Activated B cell treated with CpG ODN at 0.5 μM for 24 hours (primary cell): ENCODE results near the gene LINGO3. TPM values are rescaled to one million over a fixed set of nuclear protein-coding genes. Genes with fewer than 3 reads are reported as not detected.

ENCODE experiments used
- ATAC-seq: fragments of 200-7000 bp; cut with Tn5 transposase; one replicate; pipeline ENCODE4 v1.10.0; 2021; ENCODE audit warnings: low read depth, mild to moderate bottlenecking, moderate library complexity
- CTCF ChIA-PET: fragments of 350-600 bp; sonication (Branson Sonifier 250); formaldehyde crosslinking; loops from one replicate; lab custom pipeline; 2021; ENCODE audit warnings: antibody characterized with exemption; lab: Charles Lee
- POLR2A ChIA-PET: fragments of 350-600 bp; sonication (Branson Sonifier 250); formaldehyde crosslinking; loops from one replicate; lab custom pipeline; 2021; ENCODE audit warnings: antibody characterized with exemption; lab: Charles Lee
- DNase-seq: peaks from one replicate; pipeline ENCODE4 v3.0.0; 2022
- H3K27ac Mint-ChIP-seq: one replicate; pipeline ENCODE4 v1.8.0; 2020; ENCODE audit warnings: mixed read lengths
- H3K27me3 Mint-ChIP-seq: one replicate; pipeline ENCODE4 v1.8.0; 2021; ENCODE audit warnings: mixed read lengths
- H3K36me3 Mint-ChIP-seq: one replicate; pipeline ENCODE4 v1.8.0; 2021; ENCODE audit warnings: low read depth, mixed read lengths
- H3K4me1 Mint-ChIP-seq: one replicate; pipeline ENCODE4 v1.8.0; 2021; ENCODE audit warnings: mixed read lengths
- H3K4me3 Mint-ChIP-seq: one replicate; pipeline ENCODE4 v1.8.0; 2020; ENCODE audit warnings: mild to moderate bottlenecking, mixed read lengths
- H3K9me3 Mint-ChIP-seq: one replicate; pipeline ENCODE4 v1.8.0; 2020; ENCODE audit warnings: mixed read lengths
- CTCF ChIP-seq: fragments of 200-600 bp; IDR thresholded peaks from one replicate; pipeline ENCODE4 v1.8.0; 2022; ENCODE audit warnings: antibody characterized with exemption, mild to moderate bottlenecking
- intact Hi-C: fragments of 100-400 bp; cut with micrococcal nuclease; formaldehyde crosslinking; loops from one replicate; pipeline ENCODE4 v1.15.1; 2024
- total RNA-seq: library from RNA; stranded (reverse); gene quantifications from 2 replicates; pipeline ENCODE4 v1.2.3, GENCODE V29; 2022

Gene LINGO3
- total RNA-seq, 1 donor from 2014 or later, result 1.4 TPM

GRCh38 chr19:2338751-2339643, 31.0 kb upstream of the LINGO3 start:
- Mint-ChIP-seq H3K9me3 (no peaks in the 10 kb centered on the region), H3K27me3 (no peaks in the 10 kb centered on the region), H3K36me3 (peaks cover 33% of the 10 kb centered on the region), H3K4me1 (peaks cover 13% of the 10 kb centered on the region), H3K4me3 (no peak overlapping the region), H3K27ac (no peak overlapping the region)
- TF ChIP-seq CTCF, result no peak
- ChIA-PET POLR2A (no interaction called here), CTCF (no interaction called here)
- intact Hi-C loops, result no loop called here
- no peak for ATAC-seq
- DNase-seq, result no peak

GRCh38 chr19:2338055-2338615, 30.2 kb upstream of the LINGO3 start:
- Mint-ChIP-seq H3K9me3 (no peaks in the 10 kb centered on the region), H3K4me1 (peaks cover 21% of the 10 kb centered on the region), H3K27me3 (no peaks in the 10 kb centered on the region), H3K4me3 (no peak overlapping the region), H3K27ac (no peak overlapping the region), H3K36me3 (peaks cover 33% of the 10 kb centered on the region)
- ChIA-PET POLR2A (interaction anchor here (0.6 kb wide), 1 partner anchor 55 kb away, joined by 3 read pairs; no protein-coding TSS in a partner anchor), CTCF (no interaction called here)
- ATAC-seq (no peak), DNase-seq (no peak)
- TF ChIP-seq CTCF, result no peak
- intact Hi-C loops, result no loop called here

- H3K27ac Mint-ChIP-seq, result no peak overlapping the region
- no peak for ATAC-seq
- no peak overlapping the region for H3K4me3 Mint-ChIP-seq
- peaks cover 28% of the 10 kb centered on the region for H3K4me1 Mint-ChIP-seq
- H3K36me3 Mint-ChIP-seq, result peaks cover 33% of the 10 kb centered on the region
- intact Hi-C loops, result no loop called here
- POLR2A ChIA-PET, result interaction anchor here (1.0 kb wide), 1 partner anchor 49 kb away, joined by 3 read pairs; no protein-coding TSS in a partner anchor
- no peaks in the 10 kb centered on the region for H3K27me3 Mint-ChIP-seq
- TF ChIP-seq CTCF, result no peak
- CTCF ChIA-PET, result no interaction called here
- no peaks in the 10 kb centered on the region for H3K9me3 Mint-ChIP-seq
- DNase-seq, result no peak
These were observed 29.4 kb upstream of the LINGO3 start for GRCh38 chr19:2337329-2337707.

- peaks cover 33% of the 10 kb centered on the region for H3K36me3 Mint-ChIP-seq
These were observed 28.8 kb upstream of the LINGO3 start for GRCh38 chr19:2336528-2337328.

More at GRCh38 chr19:2336528-2337328, 28.8 kb upstream of the LINGO3 start:
- CTCF ChIA-PET, result no interaction called here
- POLR2A ChIA-PET, result interaction anchor here (0.5 to 1.0 kb wide), 2 partner anchors 48 to 100 kb away, joined by 3 to 4 read pairs; no protein-coding TSS in a partner anchor
- DNase-seq (no peak), ATAC-seq (no peak)
- Mint-ChIP-seq H3K27me3 (no peaks in the 10 kb centered on the region), H3K4me1 (peaks cover 34% of the 10 kb centered on the region), H3K27ac (peak overlapping the region; percentile 16), H3K4me3 (no peak overlapping the region), H3K9me3 (no peaks in the 10 kb centered on the region)
- TF ChIP-seq CTCF, result no peak
- intact Hi-C loops, result no loop called here
